ENCODE measurements around the gene EEF1AKMT1. TPM values are rescaled to one million over a fixed set of nuclear protein-coding genes. Genes with fewer than 3 reads are reported as not detected.

Gene EEF1AKMT1
- polyA plus RNA-seq, 6 donors from 2014 or later = 5.5 to 14.8 (median 12.2) TPM

Other genes with a start within 250 kb of the EEF1AKMT1 start
- 10 to 100 TPM; 18.4 to 35.4 (median 25.8) TPM for gene CRYL1, start 248.1 kb downstream of the EEF1AKMT1 start, polyA plus RNA-seq (ENCODE audit: low read depth in 6 of 6)
- gene IFT88, start 206.8 kb downstream of the EEF1AKMT1 start, polyA plus RNA-seq (ENCODE audit: low read depth in 6 of 6) = 10 to 100 TPM in 3 of 6 donors, 1 to 10 TPM in 3; 4.6 to 13.6 (median 10.0) TPM
- under 1 TPM in 2 of 6 donors, not detected in 4; 0.22 to 0.35 TPM for gene IL17D, start 70.3 kb downstream of the EEF1AKMT1 start, polyA plus RNA-seq (ENCODE audit: low read depth in 6 of 6)
- gene XPO4, start 128.8 kb upstream of the EEF1AKMT1 start, polyA plus RNA-seq (ENCODE audit: low read depth in 6 of 6) = 10 to 100 TPM in 1 of 6 donors, 1 to 10 TPM in 5; 4.0 to 10.1 (median 6.7) TPM